Right forelimb (tissue), 1 donor: ENCODE data around the gene WWC2.
"Not testable (repeated sequence)": the region's sequence is repeated elsewhere in the genome, so short reads cannot be mapped to it uniquely, and the experiment has no call there.

Source experiments
- DNase-seq: peaks from one replicate; pipeline ENCODE4 v3.0.0-alpha.2; 2018

WWC2 gene

GRCh38 chr4:183303301-183303700 is 204.2 kb downstream of the WWC2 start:
- no peak for DNase-seq

GRCh38 chr4:183304067-183304466 is 205.0 kb downstream of the WWC2 start:
- no peak for DNase-seq

GRCh38 chr4:183304538-183304937 is 205.5 kb downstream of the WWC2 start:
- no peak for DNase-seq

- DNase-seq: no peak
Measured at GRCh38 chr4:183306811-183307210, 207.8 kb downstream of the WWC2 start.

- DNase-seq: no peak
Measured at GRCh38 chr4:183312841-183313240, 213.8 kb downstream of the WWC2 start.

GRCh38 chr4:183314336-183314735 is 215.3 kb downstream of the WWC2 start:
- no peak for DNase-seq

- DNase-seq: no peak
Measured at GRCh38 chr4:183314806-183315205, 215.7 kb downstream of the WWC2 start.

GRCh38 chr4:183318656-183319055 is 219.6 kb downstream of the WWC2 start:
- DNase-seq: no peak

GRCh38 chr4:183320211-183321059 is 221.4 kb downstream of the WWC2 start, which contains the start of gene CLDN22:
CLDN22 (minus strand) TSS chr4:183320276; CDS start chr4:183320218, 58 bp downstream.
- no peak for DNase-seq

- no peak for DNase-seq
Measured at GRCh38 chr4:183321079-183321478, 222.0 kb downstream of the WWC2 start.

- no peak for DNase-seq
Measured at GRCh38 chr4:183321516-183321915, 222.5 kb downstream of the WWC2 start.

- no peak for DNase-seq
Measured at GRCh38 chr4:183322326-183322725, 223.3 kb downstream of the WWC2 start, which contains the start of gene CLDN24. CLDN24 (minus strand) TSS chr4:183322426; CDS start chr4:183322426, 0 bp downstream.

GRCh38 chr4:183323295-183323694 is 224.2 kb downstream of the WWC2 start:
- no peak for DNase-seq

GRCh38 chr4:183324056-183324455 is 225.0 kb downstream of the WWC2 start:
- not testable (repeated sequence) for DNase-seq

- DNase-seq: peak; percentile 31
Measured at GRCh38 chr4:183324619-183325018, 225.6 kb downstream of the WWC2 start.

- not testable (repeated sequence) for DNase-seq
Measured at GRCh38 chr4:183326387-183326786, 227.3 kb downstream of the WWC2 start.

GRCh38 chr4:183326853-183327252 is 227.8 kb downstream of the WWC2 start:
- DNase-seq: no peak

- DNase-seq: no peak
Measured at GRCh38 chr4:183327827-183328226, 228.8 kb downstream of the WWC2 start.

- no peak for DNase-seq
Measured at GRCh38 chr4:183328832-183329231, 229.8 kb downstream of the WWC2 start.

GRCh38 chr4:183329244-183329643 is 230.2 kb downstream of the WWC2 start:
- DNase-seq: no peak

- no peak for DNase-seq
Measured at GRCh38 chr4:183329954-183330742, 231.1 kb downstream of the WWC2 start.

GRCh38 chr4:183330841-183331240 is 231.8 kb downstream of the WWC2 start:
- no peak for DNase-seq

GRCh38 chr4:183332447-183332846 is 233.4 kb downstream of the WWC2 start:
- DNase-seq: peak; percentile 19

GRCh38 chr4:183333202-183333601 is 234.1 kb downstream of the WWC2 start:
- DNase-seq: no peak
